VCaP (cell line): ENCODE data around the gene HOXA7.

Source experiments
- H3K27ac ChIP-seq: fragments of 450-650 bp; 2 replicates; pipeline ENCODE4 v1.5.1; 2017
- TF ChIP-seq, protein P1 (sequence below): fragments of 450-650 bp; conservative IDR thresholded peaks from 2 replicates; pipeline ENCODE4 v1.5.1; 2017; ENCODE audit warnings: mild to moderate bottlenecking, moderate library complexity

The HOXA7 gene

DNA sequence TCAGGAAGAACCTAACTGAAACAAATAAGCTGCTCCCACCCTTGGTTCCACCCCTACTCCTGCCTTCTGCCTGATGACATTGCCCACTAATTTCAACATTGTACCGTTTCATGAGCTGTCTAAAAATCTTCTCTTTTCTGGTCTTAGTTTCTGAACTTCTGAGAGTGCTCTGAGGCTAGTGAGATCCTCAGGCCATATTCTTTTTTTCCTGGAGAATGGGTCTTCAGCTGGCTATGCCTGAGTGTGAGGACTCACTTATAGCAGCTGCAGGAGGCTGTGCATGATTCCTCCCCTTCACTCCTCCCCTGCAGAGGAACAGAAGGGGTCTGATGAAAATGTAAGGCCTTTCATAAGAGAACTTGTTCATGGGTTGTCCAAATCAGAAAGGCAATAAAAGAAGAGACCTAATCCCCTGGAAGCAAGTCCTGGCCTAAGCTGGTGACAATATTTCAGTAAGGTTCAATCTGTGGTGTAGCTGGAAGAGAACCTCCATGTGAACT is 37.0 kb downstream of the HOXA7 start:
- TF ChIP-seq, protein P1, sequence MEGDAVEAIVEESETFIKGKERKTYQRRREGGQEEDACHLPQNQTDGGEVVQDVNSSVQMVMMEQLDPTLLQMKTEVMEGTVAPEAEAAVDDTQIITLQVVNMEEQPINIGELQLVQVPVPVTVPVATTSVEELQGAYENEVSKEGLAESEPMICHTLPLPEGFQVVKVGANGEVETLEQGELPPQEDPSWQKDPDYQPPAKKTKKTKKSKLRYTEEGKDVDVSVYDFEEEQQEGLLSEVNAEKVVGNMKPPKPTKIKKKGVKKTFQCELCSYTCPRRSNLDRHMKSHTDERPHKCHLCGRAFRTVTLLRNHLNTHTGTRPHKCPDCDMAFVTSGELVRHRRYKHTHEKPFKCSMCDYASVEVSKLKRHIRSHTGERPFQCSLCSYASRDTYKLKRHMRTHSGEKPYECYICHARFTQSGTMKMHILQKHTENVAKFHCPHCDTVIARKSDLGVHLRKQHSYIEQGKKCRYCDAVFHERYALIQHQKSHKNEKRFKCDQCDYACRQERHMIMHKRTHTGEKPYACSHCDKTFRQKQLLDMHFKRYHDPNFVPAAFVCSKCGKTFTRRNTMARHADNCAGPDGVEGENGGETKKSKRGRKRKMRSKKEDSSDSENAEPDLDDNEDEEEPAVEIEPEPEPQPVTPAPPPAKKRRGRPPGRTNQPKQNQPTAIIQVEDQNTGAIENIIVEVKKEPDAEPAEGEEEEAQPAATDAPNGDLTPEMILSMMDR = no peak

DNA sequence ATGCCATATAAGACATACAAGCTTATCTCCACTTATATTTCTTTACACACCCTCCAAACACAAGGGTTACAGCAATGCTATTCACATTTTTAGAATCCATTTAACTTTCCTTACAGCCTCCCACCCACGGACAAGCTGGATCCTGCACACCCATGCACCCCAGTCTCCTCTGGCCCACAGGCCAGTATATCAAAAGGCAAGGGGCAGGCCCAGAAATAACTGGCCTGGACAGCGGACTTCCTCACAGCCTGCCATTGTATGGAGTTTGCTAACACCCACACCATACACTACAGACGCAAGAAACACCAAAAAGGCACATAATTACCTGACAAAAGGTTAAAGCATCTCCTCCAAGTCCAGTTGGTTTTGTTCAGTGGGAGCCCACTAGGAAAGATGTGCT is 37.9 kb downstream of the HOXA7 start:
- TF ChIP-seq, protein P1 = no peak
- no peak overlapping the region for H3K27ac ChIP-seq

More for the DNA sequence above, 37.0 kb downstream of the HOXA7 start:
- H3K27ac ChIP-seq = peak overlapping the region; percentile 77

DNA sequence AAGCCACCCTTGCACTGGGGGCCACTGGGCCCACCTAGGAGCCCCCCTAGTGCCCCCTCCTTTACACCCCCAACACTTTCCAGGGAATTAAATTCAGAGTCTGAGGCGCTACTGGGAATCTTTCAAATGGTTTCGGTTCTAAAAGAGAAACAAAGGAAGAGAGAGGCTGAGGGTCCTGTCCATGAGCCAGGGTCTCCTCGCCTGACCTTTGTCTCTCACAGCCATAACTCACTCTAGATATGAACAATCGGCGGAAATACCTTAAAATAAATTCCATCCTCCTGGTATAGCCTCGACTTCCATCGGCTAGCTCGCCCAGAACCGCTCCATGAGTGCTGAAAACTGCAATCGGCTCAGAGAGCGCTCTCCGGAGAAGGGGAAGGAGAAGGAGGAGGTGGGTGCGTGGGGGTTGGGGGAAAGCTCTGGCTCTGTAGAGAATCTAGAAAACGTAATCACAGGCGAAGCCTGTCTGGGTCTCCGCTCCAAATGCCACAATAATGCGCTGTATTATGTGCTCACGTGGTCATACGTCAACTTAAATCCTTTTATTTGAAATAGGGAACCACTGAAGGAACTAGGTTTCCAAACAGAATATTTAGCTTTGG is 38.5 kb downstream of the HOXA7 start:
- TF ChIP-seq, protein P1 = no peak
- no peak overlapping the region for H3K27ac ChIP-seq

DNA sequence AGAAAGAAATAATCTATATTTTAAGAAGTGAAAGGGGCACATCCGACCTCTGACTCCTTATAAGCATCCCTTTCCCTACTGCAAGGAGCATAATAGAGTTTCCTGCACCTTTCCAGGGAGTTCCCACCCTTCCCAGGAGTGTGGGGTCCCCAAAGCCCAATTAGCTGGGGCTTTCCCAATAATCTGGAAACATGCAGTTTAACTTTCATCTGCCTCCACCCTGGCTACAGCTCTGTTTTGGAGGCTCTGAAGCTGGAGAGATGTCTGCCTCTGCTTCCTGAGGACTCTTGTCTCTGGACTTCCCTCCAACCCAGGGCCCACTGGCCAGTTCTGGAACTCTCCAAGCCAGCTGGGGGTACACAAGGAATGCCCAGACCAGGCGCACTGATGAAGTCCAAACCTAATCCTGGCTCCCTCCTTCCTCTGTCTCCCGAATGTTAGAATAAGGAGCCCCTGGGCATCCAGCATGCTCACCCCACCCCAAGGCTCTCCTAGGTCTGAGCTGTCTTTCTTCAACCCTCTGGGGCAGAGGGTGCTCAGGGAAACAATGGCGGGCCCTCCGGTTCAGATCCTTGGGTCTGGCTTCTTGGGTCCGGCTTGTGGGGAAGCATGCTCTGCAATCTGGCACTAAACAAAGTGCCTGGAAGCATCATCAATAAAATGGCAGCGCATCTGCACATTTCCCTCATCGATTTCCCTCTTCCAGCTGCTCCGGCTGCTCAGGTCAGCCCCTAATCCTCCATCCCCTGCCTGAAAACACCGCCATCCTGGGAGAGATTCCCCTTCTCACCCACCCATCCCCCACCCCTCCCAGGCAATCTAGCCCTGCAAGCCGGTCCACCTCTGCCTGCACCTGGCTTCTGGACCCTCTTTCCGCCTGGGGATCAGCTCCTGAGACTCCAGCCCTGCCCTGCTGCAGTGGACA is 39.3 kb downstream of the HOXA7 start:
- TF ChIP-seq, protein P1 = no peak
- no peak overlapping the region for H3K27ac ChIP-seq

DNA sequence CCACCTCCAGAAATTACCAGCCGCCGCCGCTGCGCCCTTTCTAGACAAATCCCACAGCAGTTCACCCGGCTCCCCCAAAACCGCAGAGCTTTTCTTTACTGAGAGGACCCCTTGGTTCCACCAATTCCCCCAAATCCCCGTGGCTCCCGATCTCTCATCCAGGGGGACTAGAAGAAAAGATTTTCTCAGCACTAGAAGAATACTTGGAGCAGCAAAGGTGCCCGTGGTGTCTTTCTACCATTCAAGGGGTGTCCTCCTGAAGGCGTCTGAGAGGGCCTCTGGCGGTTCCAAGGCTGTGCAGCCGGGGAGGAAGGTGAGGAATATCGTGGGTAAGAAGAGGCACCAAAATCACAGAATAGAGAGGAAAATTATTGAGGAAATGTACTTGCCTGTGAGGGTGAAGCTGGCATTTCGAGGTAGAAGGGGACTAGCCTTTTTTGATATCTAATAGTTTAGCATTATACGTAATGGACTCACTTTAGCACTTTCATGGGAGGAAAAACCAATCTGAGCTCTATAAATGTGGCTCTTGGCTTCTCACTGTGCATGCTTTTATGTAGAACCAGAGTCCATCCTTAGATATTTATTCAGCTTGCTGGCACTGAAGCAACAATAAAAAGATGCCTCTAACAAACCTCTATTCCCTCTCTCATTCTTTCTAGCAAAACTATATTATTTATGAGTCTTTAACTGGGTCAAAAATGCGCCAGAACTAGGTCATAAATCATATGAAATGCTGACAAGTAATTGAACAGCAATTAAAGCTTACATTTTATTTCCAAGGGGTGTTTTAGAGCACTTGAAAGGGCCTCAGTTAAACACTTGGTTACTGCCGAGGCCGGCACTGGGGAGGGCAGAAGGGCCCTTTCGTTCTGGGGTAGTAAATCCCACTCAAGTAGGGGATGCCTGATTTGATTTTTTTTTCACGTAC is 40.2 kb downstream of the HOXA7 start:
- TF ChIP-seq, protein P1 = no peak
- H3K27ac ChIP-seq = no peak overlapping the region

DNA sequence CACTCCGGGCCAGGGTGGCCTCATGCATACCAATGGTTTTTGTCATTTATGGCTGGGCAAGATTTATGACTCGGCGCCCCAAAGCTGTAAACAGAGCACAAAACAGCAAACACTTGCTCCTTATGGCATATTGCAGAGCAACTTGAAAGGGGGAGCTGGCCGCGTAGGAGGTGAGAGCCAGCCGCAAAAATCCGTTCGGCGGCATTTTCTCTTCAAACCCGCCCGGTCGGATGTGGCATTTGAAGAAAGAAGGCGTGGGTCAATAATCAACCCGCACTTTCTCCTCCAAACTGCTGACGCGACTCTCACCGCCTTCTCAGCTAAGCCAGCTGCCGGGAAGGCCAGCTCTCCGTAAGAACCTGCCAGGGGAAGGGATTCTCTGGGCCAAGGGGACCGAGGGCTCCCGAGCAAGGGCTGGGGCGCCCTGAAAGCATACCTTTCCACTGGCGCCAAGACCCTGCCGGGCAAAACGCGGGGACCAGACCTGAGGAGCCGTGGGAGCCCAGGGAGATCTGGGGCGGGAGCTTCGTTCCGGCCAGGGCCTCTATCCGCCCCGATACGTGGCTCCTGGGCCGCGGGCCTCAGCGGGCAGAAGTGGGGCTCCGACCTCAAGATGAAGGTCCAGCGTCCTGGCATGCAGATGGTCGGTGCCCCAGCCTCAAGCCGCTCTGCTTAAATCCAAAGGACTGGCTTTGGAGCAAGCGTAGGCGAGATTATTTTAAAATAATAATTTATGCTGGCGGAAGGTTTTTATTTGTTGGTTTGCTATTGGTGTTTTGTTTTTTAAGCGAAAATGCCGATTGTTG is 41.1 kb downstream of the HOXA7 start:
- H3K27ac ChIP-seq = no peak overlapping the region
- TF ChIP-seq, protein P1 = no peak
